Measurements from ENCODE around the gene TXLNA.

The TXLNA gene

GRCh38 chr1:32197837-32198236 lies 18.4 kb downstream of the TXLNA start:
- DNase-seq (ENCODE audit: low read depth, low spot score): no peak
- Histone ChIP-seq H3K36me3 (ENCODE audit: control insufficient read depth, insufficient read depth, low read length) (peaks cover 40% of the 10 kb centered on the region), H3K4me1 (ENCODE audit: control insufficient read depth, insufficient read depth, low read length) (peaks cover 4% of the 10 kb centered on the region; the same call in 1 of the 2 replicates), H3K27ac (ENCODE audit: low read length) (no peak overlapping the region), H3K9me3 (ENCODE audit: control insufficient read depth, insufficient read depth, low read length) (no peaks in the 10 kb centered on the region), H3K27me3 (ENCODE audit: control insufficient read depth, insufficient read depth, low read length) (no peaks in the 10 kb centered on the region), H3K4me3 (ENCODE audit: low read length) (no peak overlapping the region)
- whole genome bisulfite sequencing (ENCODE audit: insufficient coverage, insufficient read length): no CpG with 5 or more reads among the region's 6 CpGs

- no peaks in the 10 kb centered on the region for H3K27me3 ChIP-seq (ENCODE audit: control insufficient read depth, insufficient read depth, low read length)
- no CpG with 5 or more reads among the region's 3 CpGs for WGBS (ENCODE audit: insufficient coverage, insufficient read length)
- DNase-seq (ENCODE audit: low read depth, low spot score): no peak
- H3K36me3 ChIP-seq (ENCODE audit: control insufficient read depth, insufficient read depth, low read length): peaks cover 35% of the 10 kb centered on the region
- no peak overlapping the region for H3K4me3 ChIP-seq (ENCODE audit: low read length)
- peaks cover 4% of the 10 kb centered on the region; the same call in 1 of the 2 replicates for H3K4me1 ChIP-seq (ENCODE audit: control insufficient read depth, insufficient read depth, low read length)
- H3K27ac ChIP-seq (ENCODE audit: low read length): no peak overlapping the region
- no peaks in the 10 kb centered on the region for H3K9me3 ChIP-seq (ENCODE audit: control insufficient read depth, insufficient read depth, low read length)
Observed at GRCh38 chr1:32198237-32199042, 19.0 kb downstream of the TXLNA start.

GRCh38 chr1:32199043-32199716 lies 19.7 kb downstream of the TXLNA start:
- H3K4me1 ChIP-seq (ENCODE audit: control insufficient read depth, insufficient read depth, low read length): peaks cover 4% of the 10 kb centered on the region; the same call in 1 of the 2 replicates
- no peaks in the 10 kb centered on the region for H3K27me3 ChIP-seq (ENCODE audit: control insufficient read depth, insufficient read depth, low read length)
- H3K36me3 ChIP-seq (ENCODE audit: control insufficient read depth, insufficient read depth, low read length): peaks cover 29% of the 10 kb centered on the region
- H3K27ac ChIP-seq (ENCODE audit: low read length): no peak overlapping the region
- no peak for DNase-seq (ENCODE audit: low read depth, low spot score)
- H3K4me3 ChIP-seq (ENCODE audit: low read length): no peak overlapping the region
- H3K9me3 ChIP-seq (ENCODE audit: control insufficient read depth, insufficient read depth, low read length): no peaks in the 10 kb centered on the region
- no CpG with 5 or more reads among the region's 4 CpGs for WGBS (ENCODE audit: insufficient coverage, insufficient read length)

GRCh38 chr1:32199717-32200072 lies 20.2 kb downstream of the TXLNA start:
- WGBS (ENCODE audit: insufficient coverage, insufficient read length): no CpG with 5 or more reads among the region's 6 CpGs
- Histone ChIP-seq H3K4me3 (ENCODE audit: low read length) (no peak overlapping the region), H3K27me3 (ENCODE audit: control insufficient read depth, insufficient read depth, low read length) (no peaks in the 10 kb centered on the region), H3K9me3 (ENCODE audit: control insufficient read depth, insufficient read depth, low read length) (no peaks in the 10 kb centered on the region), H3K4me1 (ENCODE audit: control insufficient read depth, insufficient read depth, low read length) (peaks cover 4% of the 10 kb centered on the region; the same call in 1 of the 2 replicates), H3K27ac (ENCODE audit: low read length) (no peak overlapping the region), H3K36me3 (ENCODE audit: control insufficient read depth, insufficient read depth, low read length) (peaks cover 24% of the 10 kb centered on the region)
- no peak for DNase-seq (ENCODE audit: low read depth, low spot score)

- Histone ChIP-seq H3K4me1 (ENCODE audit: control insufficient read depth, insufficient read depth, low read length) (peaks cover 4% of the 10 kb centered on the region; the same call in 1 of the 2 replicates), H3K27ac (ENCODE audit: low read length) (no peak within 1 kb of the TSS), H3K9me3 (ENCODE audit: control insufficient read depth, insufficient read depth, low read length) (no peaks in the 10 kb centered on the region), H3K36me3 (ENCODE audit: control insufficient read depth, insufficient read depth, low read length) (peaks cover 16% of the 10 kb centered on the region), H3K4me3 (ENCODE audit: low read length) (peak within 1 kb of the TSS; percentile 42; the same call in 1 of the 2 replicates), H3K27me3 (ENCODE audit: control insufficient read depth, insufficient read depth, low read length) (no peaks in the 10 kb centered on the region)
- WGBS (ENCODE audit: insufficient coverage, insufficient read length): no CpG with 5 or more reads among the region's 34 CpGs
- DNase-seq (ENCODE audit: low read depth, low spot score): peak; percentile 58
Observed at GRCh38 chr1:32200226-32201010, 20.9 kb downstream of the TXLNA start, which contains the start of gene CCDC28B. TSS of gene CCDC28B (plus strand) at chr1:32200595. CDS start at chr1:32201936, 1,341 bp downstream.

GRCh38 chr1:32201011-32201855 lies 21.8 kb downstream of the TXLNA start:
- WGBS (ENCODE audit: insufficient coverage, insufficient read length): no CpG with 5 or more reads among the region's 26 CpGs
- Histone ChIP-seq H3K4me1 (ENCODE audit: control insufficient read depth, insufficient read depth, low read length) (peaks cover 4% of the 10 kb centered on the region; the same call in 1 of the 2 replicates), H3K27me3 (ENCODE audit: control insufficient read depth, insufficient read depth, low read length) (no peaks in the 10 kb centered on the region), H3K4me3 (ENCODE audit: low read length) (peak overlapping the region; percentile 42; the same call in 1 of the 2 replicates), H3K36me3 (ENCODE audit: control insufficient read depth, insufficient read depth, low read length) (peaks cover 10% of the 10 kb centered on the region; the same call in 1 of the 2 replicates), H3K9me3 (ENCODE audit: control insufficient read depth, insufficient read depth, low read length) (no peaks in the 10 kb centered on the region), H3K27ac (ENCODE audit: low read length) (no peak overlapping the region)
- no peak for DNase-seq (ENCODE audit: low read depth, low spot score)

- 0 out of 2 replicates have a peak, but pooled peaks cover 4% of the 10 kb centered on the region for H3K4me1 ChIP-seq (ENCODE audit: control insufficient read depth, insufficient read depth, low read length)
- no peak for DNase-seq (ENCODE audit: low read depth, low spot score)
- H3K9me3 ChIP-seq (ENCODE audit: control insufficient read depth, insufficient read depth, low read length): no peaks in the 10 kb centered on the region
- no peaks in the 10 kb centered on the region for H3K27me3 ChIP-seq (ENCODE audit: control insufficient read depth, insufficient read depth, low read length)
- H3K4me3 ChIP-seq (ENCODE audit: low read length): peak overlapping the region; percentile 66; the same call in 1 of the 2 replicates
- no peak overlapping the region for H3K27ac ChIP-seq (ENCODE audit: low read length)
- no peaks in the 10 kb centered on the region for H3K36me3 ChIP-seq (ENCODE audit: control insufficient read depth, insufficient read depth, low read length)
- WGBS (ENCODE audit: insufficient coverage, insufficient read length): no CpG with 5 or more reads among the region's 26 CpGs
Observed at GRCh38 chr1:32204943-32205361, 25.5 kb downstream of the TXLNA start.

GRCh38 chr1:32205401-32206370 lies 26.2 kb downstream of the TXLNA start, which contains the start of gene IQCC:
TSS of gene IQCC (plus strand) at chr1:32205671. CDS start at chr1:32205682, 11 bp downstream.
- 0 out of 2 replicates have a peak, but pooled peaks cover 4% of the 10 kb centered on the region for H3K4me1 ChIP-seq (ENCODE audit: control insufficient read depth, insufficient read depth, low read length)
- H3K9me3 ChIP-seq (ENCODE audit: control insufficient read depth, insufficient read depth, low read length): no peaks in the 10 kb centered on the region
- peak within 1 kb of the TSS; percentile 66; the same call in 1 of the 2 replicates for H3K4me3 ChIP-seq (ENCODE audit: low read length)
- no peak within 1 kb of the TSS for H3K27ac ChIP-seq (ENCODE audit: low read length)
- peak; percentile 83 for DNase-seq (ENCODE audit: low read depth, low spot score)
- no peaks in the 10 kb centered on the region for H3K27me3 ChIP-seq (ENCODE audit: control insufficient read depth, insufficient read depth, low read length)
- WGBS (ENCODE audit: insufficient coverage, insufficient read length): no CpG with 5 or more reads among the region's 77 CpGs
- H3K36me3 ChIP-seq (ENCODE audit: control insufficient read depth, insufficient read depth, low read length): no peaks in the 10 kb centered on the region

- DNase-seq (ENCODE audit: low read depth, low spot score): no peak
- Histone ChIP-seq H3K36me3 (ENCODE audit: control insufficient read depth, insufficient read depth, low read length) (no peaks in the 10 kb centered on the region), H3K9me3 (ENCODE audit: control insufficient read depth, insufficient read depth, low read length) (no peaks in the 10 kb centered on the region), H3K4me3 (ENCODE audit: low read length) (no peak overlapping the region), H3K27me3 (ENCODE audit: control insufficient read depth, insufficient read depth, low read length) (no peaks in the 10 kb centered on the region), H3K27ac (ENCODE audit: low read length) (no peak overlapping the region), H3K4me1 (ENCODE audit: control insufficient read depth, insufficient read depth, low read length) (no peaks in the 10 kb centered on the region)
- no CpG with 5 or more reads among the region's 6 CpGs for WGBS (ENCODE audit: insufficient coverage, insufficient read length)
Observed at GRCh38 chr1:32208469-32208868, 29.0 kb downstream of the TXLNA start.
